ENCODE data around the gene APOF.
A peak's percentile ranks its signal among the peaks of the same experiment; 100 is the strongest.
"Not testable (repeated sequence)": the region's sequence is repeated elsewhere in the genome, so short reads cannot be mapped to it uniquely, and the experiment has no call there.

APOF gene

GRCh38 chr12:56330936-56331490 lies 31.6 kb downstream of the APOF start:
- DNase-seq, result no peak

GRCh38 chr12:56326533-56326932 lies 36.1 kb downstream of the APOF start:
- no peak for DNase-seq

- DNase-seq, result no peak
Measured at GRCh38 chr12:56326126-56326525, 36.5 kb downstream of the APOF start.

GRCh38 chr12:56324206-56324605 lies 38.5 kb downstream of the APOF start:
- DNase-seq, result no peak

GRCh38 chr12:56321610-56322009 lies 41.0 kb downstream of the APOF start:
- DNase-seq, result not testable (repeated sequence)

- no peak for DNase-seq
Measured at GRCh38 chr12:56321027-56321426, 41.6 kb downstream of the APOF start.

- DNase-seq, result no peak
Measured at GRCh38 chr12:56317675-56318074, 45.0 kb downstream of the APOF start.

- peak; percentile 91 for DNase-seq
Measured at GRCh38 chr12:56315622-56316473, 46.8 kb downstream of the APOF start, which contains the start of gene CNPY2. CNPY2 (minus strand) TSS chr12:56315988; CDS start chr12:56315217, 771 bp downstream.

GRCh38 chr12:56315249-56315621 lies 47.4 kb downstream of the APOF start:
- DNase-seq, result no peak

- no peak for DNase-seq
Measured at GRCh38 chr12:56311003-56311402, 51.7 kb downstream of the APOF start.
